ENCODE results near the gene ODAD3.
"Not testable (repeated sequence)": the region's sequence is repeated elsewhere in the genome, so short reads cannot be mapped to it uniquely, and the experiment has no call there.

ODAD3 gene

DNA sequence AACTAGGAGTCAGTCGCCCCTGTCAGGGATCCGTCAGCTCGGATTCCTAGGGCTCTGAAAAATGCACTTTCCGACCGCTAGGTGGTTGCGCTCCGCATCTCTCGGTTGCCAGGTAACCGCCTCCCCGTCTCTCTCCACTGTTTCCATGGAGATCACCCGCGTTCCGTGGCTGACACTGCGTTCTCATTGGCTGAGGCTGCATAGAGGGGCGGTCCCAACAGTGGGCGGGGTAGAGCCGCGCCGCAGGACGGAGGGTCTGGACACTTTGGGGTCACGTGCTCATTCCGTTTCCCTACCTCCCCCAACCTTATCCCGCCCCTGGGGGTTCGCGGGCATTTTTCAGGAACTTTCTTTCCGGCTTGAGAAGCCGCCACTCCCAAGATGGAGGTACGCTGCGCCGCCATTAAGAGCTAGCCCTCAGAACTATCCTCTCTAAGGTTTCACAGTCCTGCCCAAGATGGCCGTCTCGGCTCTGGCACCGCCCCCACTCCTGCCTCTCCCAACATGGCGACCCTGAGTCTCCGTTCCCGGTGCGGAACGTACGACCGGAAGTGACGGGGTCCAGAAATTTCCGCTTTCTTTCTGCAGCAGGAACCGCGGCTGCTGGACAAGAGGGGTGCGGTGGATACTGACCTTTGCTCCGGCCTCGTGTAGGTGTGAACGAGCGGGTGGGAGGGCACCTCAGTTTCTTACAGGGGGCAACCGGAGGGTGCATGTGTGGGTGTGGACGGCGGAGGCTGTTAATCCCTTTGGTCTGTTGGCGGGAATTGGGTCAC, at the start of gene ODAD3, which contains the start of gene PRKCSH:
TSS of gene ODAD3 (minus strand) at position 65 of the 776 bp plus-strand sequence. CDS start 105 bp downstream, outside the sequence.
TSS of gene PRKCSH (plus strand) at position 579 of the 776 bp plus-strand sequence. CDS start 483 bp downstream, outside the sequence.
- peak; percentile 95 for ATAC-seq

DNA sequence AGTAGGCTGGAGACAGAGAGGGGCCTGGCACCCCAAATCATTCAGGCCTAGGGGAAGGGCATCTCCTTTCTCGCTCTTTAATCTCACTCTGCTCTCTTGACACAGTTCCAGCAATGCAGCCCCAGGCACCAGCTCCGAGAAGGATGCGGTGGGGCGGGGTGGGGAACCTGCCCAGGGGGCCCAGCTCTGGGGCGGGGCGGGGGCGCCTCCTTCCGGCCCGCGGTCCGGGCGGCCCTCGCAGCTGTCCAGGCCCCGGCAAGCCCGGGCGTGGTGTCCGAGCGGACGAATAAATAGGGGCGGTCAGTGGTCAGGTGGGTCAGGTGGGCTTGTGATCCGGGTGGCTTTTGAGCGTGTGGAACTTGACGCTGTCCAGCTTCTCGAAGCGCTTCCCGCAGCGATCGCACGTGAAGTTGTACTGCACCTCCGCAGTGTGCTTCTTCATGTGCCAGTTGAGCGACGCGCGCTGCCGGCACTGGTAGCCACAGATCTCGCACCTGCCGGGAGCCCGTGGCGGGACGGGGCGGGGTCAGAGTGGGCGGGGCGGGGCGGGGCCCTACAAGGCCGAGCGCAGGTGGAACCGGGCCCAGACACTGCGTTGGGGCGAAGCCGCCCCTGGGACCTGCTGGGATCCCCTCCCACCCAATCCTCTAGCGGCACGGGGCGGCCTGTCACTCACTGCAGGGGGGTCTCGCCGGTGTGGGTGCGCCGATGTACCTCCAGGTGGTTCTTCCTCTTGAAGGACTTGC, 48.6 kb upstream of the ODAD3 start:
- no peak for ATAC-seq

DNA sequence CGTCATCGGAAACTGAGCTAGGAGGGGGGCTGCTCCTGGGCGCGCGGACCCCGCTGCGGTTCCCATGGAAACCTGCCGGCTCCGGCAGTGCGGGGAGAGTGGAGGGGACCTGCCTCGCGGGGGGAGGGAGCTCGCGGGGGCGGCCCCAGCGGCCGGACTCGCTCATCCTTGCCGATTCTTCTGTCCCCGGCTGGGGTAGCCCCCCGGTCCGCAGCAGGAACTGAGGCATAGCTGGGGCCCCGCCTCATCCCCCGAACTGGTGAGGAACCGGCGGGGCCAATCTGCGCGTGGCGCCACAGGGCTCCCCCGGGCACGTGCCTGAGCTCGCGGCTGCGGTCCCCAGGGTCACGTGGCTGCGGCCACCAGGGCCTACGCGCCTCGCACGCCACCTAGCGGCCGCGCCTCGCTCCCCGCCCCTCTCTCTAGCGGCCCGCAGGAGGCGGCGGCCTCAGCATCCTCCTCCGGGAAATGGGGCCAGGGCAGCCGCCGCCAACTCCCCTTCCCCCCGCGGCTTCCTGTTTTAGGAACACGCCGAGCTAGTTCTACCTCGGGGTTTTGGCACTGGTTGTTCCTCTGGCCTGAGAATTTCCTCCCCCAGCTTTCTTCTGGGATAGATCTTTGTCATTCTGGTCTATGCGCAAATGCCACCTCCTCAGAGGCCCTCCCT, 47.6 kb upstream of the ODAD3 start:
- ATAC-seq = peak; percentile 81 to 86

DNA sequence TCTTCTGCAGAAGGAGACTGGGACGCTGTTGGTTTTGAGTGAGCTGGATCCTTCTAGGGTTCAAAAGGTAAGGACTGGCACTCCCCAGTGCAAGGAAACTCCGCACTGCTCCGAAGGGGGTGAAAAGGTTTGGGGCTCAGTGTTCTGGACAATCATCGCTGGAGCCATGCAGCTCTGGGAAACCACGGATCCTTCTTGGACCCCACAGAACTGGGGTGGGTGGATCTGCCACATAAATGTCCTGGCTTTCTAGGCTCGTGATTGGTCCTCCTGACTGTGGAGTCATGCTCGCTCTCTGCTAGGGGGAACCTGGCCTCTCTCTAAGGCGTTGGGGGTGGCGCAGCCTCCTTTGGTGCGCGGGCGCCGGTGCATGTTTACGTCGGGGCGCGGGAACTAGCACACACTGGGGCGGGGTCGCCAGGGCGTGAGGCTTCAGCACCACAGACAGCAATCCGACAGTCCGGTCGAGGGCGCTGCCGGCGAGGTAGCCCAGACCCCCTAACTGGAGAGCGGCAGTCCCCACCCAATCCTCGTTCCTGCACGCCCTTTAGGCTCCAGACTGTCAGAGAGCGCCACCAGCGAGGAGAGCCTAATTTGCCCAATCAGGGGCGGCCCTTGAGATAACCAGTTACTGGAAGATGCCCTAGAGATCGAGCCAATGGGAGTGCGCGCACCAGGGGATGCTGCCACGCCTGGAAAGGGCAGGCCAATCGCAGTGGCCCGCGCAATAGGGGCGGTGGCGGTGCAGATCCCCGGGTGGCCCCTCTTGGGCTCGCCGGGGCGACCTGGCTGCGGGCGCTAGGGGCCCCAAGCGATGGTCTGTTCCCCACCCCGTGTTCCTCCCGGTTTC, 46.8 kb upstream of the ODAD3 start:
- peak; percentile 87 for ATAC-seq

DNA sequence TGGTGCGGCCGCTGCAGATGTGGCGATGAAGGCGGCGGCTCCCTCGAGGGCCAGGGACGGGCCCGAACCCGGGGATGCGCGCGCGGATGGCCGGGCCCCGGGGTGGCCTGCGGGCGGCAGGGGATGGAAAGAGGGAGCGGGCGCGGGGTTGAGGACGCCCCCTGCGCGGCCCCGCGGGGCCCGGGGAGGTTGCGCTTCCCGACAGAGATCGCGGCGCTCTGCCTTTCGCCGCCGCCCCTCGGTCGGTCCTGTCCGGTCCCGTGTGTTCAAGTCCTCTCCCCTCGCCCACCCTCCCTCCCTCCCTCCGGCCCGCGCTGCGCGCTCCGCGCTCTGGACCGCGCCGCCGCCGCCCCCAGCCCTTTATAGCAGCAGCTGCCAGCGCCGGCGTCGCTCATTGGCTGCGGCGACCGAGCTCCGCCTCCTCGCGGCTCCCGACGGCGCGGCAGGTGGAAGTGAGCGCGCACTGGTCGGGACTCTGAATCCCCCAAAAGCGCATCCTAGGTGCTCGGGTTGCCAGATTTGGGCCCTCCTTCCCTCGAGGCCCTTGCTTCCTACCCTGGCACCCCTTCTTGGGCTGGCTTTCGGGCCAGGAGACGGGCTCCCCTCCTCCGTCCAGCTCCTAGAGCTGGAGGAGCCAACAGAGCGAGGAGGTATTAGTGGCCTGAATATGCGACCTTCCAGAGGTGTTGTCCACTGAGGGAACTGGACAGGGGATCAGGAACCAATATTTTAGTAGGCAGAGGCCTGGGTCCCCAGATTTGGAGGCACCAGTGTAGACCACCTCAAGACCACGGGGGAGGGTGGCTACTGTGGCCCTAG, 46.0 kb upstream of the ODAD3 start, which contains the start of gene ELAVL3:
TSS of gene ELAVL3 (minus strand) at position 332 of the 819 bp plus-strand sequence. CDS start 438 bp downstream, outside the sequence.
- ATAC-seq = no peak

DNA sequence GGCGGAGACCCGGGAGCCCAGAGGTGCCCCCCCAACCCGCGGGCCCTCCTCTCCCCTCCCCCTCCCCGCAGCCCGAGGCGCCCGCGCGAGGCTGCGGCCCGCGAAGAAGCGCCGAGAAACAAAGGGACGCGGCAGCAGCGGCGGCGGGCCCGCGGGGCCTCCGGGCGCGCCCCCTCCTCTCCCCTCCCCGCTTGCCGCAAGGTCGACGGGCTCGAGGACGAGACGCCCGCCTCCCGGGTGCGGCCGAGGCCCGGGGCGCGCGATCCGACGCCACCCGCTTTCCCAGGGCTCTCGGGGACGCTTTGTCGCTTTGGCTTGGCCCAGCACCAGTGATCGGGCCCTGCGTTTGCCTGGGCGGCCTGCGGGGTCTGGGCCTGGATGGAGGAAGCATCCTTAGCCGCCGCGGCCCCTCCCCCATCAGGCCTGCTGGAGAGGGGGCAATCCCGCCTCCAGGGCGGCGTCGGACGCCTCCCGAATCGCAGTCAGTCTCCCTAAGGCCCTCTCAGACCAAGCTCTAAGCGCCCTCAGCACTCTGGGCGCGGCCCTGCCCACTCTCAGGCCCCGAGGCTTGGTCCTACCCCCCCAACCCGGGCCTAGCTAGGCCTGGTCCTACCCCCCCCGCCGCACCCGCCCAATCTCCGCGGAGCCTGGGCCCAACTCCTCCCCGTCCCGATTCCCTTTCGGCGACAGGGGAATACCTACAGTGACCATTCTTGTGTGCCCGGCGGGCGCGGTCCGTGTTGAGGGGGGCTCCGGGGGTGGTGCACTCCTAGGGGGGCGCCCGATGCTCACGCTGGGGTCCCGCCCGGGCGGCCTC, 45.2 kb upstream of the ODAD3 start:
- ATAC-seq = no peak

DNA sequence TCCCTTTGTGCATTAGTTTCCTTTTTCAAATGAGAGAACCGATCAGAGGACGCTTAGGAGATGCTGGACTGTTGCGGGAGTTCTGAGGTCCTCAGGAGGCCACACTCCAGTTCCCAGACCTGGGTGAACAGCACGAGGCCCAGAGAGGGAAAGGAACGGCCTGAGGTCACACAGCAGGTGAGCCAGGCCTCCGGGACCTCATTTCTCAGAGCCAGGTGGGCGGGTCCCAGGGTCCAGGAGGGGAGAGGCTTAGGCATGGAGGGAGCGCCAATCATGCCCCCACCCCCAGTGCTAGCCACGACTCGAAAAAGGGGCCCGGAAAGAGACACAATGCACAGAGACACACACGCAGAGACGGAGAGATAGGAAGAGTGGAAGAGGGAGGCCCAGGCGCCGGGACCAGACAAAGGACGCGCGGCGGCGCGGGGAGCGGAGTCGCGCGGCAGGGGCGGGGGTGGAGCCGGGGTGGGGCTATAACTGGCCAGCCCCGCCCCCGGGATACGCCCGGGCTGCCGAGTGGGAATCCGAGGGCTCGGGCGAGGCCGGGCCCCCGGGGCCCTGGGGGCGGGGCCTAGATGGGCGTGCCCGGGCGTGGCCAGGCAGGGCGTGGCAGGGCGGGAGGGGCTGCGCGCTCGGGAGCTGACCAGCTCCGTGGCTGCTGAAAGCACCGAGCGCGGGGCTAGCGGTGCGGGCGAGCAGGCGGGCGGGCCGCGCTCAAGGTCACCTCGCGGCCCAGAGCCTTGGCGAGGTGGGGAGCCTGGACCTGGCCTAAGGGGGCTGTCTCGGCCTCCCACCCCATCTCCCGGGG, 44.4 kb upstream of the ODAD3 start:
- ATAC-seq = no peak

DNA sequence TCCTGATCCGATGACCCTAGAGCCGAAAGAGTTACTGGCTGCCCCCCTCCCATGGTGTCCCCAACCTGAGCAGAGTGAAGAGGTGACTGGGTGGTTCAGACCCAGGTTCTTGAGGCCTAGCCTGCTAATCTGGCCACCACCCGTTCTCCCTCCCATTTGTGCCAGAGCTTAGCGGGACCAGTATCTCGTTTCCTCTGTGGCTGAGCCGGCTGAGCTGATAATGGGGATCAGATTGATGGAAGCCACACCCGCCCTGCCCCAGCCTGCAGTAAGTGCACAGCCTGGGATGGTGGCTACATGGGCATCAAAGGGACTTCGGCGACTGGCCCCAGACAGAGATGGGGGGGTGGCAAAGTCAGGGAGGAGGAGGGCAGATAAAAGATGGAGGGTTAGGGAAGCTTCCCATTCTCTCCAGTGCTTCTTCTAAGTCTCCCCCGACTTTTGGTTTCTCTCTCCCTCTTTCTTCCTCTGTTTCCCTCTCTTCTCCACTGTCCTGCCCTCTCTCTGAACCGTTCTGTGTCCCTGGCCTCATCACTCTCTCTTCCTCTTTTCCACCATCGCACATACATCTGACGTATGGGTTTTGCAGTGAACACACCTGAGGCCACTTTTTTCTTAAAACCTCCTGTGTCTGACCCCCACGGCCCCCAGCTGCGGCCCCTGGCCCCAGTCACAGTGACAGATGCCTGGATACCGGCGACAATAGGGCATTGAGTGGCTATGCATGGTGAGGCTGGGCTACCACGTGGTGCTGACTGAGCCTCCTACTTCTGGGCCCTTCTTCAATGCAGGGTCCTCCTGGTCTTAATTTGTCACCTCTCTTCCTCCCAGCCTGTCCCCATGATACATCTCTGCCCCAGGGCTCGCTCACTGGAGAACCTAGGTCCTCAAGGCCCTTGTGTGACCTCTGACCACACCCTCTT, 43.5 kb upstream of the ODAD3 start:
- no peak for ATAC-seq

DNA sequence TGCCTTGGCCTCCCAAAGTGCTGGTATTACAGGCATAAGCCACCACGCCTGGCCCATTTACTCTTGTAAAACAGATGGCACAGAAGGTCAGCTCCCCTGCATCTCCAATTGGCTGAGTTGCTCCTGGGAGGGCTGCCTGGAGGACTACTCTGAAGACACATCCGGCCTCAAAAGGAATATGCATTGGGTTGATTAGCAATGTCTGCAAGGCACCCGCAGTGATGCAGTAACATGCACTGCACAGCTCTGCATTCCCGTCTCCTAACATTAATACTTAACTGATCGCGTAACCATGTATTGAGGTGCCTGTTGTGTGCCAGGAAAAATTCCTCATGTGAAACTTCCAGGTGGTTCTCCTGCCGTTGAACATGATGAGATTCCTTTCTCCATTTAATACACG, 40.9 kb upstream of the ODAD3 start:
- no peak for ATAC-seq

DNA sequence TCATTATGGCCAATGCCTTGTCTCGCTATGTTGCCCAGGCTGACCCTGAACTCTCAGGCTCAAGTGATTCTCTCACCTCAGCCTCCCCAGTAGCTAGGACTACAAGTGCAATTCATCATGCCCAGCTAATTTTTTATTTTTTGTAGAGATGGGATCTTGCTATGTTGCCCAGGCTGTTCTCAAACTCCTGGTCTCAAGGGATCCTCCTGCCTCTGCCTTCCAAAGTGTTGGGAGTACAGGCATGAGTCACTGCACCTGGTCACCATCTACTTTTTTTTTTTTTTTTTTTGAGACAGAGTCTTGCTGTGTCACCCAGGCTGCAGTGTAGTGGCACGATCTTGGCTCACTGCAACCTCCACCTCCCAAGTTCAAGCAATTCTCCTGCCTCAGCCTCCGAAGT, 40.4 kb upstream of the ODAD3 start:
- not testable (repeated sequence) for ATAC-seq

DNA sequence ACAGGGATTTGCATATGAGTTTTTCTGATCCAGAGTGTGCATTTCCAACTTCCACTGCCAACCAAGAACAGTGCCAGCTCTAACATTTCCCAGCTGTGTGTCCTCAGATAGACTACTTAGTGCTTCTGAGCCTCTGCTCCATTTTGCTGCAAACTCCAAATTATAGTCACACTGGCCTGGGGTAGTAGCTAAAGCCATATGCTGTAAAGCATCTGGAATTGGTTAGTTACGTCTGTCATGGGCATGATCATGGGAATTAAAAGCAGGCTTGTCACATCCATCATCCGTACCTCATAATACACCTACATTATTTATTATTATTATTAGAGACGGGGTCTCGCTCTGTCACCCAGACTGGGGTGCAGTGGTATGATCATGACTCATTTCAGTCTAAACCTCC, 38.8 kb upstream of the ODAD3 start:
- ATAC-seq = no peak

DNA sequence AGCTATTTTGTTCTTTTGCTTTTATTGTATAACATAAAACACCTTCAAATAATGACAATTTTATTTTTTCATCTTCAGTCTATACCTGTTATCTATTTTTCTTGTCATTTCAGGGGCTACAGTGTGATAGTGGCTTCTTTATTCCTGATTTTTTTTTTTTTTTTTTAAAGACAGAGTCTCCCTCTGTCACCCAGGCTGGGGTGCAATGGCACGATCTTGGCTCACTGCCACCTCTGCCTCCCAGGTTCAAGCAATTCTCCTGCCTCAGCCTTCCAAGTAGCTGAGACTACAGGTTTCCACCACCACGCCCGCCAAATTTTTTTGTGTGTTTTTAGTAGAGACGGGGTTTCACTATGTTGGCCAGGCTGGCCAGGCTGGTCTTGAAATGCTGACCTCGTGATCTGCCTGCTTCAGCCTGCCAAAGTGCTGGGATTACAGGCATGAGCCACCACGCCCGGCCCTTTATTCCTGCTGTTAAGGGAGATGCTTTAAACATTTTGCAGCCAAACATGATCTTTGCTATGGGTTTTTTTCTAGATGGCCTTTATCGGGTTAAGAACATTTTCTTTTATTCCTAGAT, 33.4 kb upstream of the ODAD3 start:
- not testable (repeated sequence) for ATAC-seq

DNA sequence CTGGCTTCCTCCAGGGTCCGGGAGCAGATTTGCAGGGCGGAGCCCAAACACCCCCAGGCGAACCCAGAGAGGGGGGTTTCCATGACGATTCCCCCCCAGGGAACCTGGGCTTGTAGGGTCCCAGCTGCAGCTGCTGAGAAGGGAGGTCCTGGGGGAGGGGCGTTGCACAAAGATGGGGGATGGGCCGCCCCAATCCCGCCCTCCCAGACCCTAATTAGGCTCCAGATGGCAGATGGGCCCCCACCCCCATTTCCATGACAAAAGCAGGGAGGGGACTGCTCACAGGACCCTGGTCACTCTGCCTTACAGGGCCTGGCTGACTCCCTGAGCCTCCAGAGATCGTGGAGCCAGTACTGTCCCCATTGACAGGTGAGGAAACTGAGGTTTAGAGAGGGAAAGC, 30.7 kb upstream of the ODAD3 start:
- no peak for ATAC-seq

DNA sequence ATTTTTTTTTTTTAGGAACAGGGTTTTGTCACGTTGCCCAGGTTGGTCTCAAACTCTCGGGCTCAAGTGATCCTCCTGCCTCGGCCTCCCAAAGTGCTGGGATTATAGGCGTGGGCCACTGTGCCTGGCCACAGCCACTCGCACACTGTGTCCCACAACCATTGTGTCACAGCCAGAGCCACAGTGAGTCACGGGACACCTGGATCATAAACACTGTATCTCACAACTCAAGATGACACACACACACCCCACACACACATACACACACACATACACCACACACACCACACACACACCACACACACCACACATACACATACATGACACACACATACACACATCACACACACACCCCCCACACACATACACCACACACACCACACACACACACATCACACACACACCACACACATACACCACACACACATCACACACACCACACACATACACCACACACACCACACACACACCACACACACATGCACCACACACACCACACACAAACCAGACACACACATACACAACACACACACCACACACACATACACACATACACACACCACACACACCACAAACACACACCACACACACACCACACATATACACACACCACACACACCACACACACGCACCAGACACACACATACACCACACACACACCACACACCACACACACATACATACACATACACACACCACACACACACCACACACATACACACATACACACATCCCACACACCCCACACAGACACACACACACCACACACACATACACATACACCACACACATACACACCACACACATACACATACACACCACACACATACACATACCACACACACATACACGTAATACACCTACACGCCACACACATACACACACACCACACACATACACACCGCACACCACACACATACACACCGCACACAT, 29.7 kb upstream of the ODAD3 start:
- ATAC-seq = no peak

DNA sequence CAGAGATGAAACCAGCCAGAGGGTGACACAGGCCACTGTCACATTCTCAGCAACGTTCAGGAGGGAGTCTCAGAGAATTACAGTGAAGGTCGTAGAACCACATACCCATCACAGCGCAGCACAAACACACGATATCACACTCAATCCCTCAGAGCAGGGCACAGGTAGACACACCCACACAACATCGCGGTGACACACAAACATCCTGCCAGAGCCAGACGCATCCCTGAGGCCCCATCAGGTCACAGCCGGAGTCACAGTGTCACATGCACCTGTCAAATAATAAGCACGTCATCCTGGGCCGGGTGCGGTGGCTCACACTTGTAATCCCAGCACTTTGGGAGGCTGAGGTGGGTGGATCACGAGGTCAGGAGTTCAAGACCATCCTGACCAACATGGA, 28.5 kb upstream of the ODAD3 start:
- peak; percentile 41 to 43 for ATAC-seq

DNA sequence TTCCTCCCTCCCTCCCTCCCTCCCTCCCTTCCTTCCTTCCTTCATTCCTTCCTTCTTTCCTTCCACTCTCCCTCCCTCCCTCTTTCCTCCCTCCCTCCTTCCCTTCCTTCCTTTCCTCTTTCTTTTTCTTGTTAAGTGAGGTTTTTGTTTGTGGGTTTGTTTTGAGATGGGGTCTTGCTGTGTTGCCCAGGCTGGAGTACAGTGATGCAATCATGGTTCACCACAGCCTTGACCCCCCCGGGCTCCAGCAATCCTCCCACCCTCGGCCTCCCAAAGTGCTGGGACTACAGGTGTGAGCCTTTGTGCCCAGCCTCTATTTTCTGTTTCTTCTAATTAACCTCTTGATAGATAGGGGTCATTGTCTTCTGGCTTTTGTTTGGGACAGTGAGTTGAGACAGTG, 26.5 kb upstream of the ODAD3 start:
- ATAC-seq = no peak

DNA sequence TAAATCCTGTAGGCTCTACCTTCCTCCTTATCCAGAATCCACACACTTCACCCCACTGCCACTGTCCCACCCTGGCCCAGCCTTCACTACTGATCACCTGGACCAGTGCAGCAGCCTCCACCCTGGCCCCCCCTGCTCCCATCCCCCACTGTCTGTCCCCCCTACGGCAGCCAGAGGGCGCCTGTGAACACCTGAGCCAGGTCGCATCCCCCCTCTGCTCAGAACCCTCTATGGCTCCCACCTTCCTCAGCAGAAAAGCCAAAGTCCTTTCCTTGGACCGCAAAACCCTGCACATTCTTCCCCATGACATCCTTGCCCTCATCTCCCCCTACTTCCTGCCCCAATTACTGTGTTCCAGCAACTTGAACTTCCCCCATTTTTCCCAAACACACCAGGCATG, 25.3 kb upstream of the ODAD3 start:
- no peak for ATAC-seq
